Measurements from ENCODE around the gene GJC1. TPM values are rescaled to one million over a fixed set of nuclear protein-coding genes. Genes with fewer than 3 reads are reported as not detected.

The GJC1 gene
- polyA plus RNA-seq, 1 of the 3 experiments (the other 2 are of a cell fraction), result 15.2 TPM

DNA sequence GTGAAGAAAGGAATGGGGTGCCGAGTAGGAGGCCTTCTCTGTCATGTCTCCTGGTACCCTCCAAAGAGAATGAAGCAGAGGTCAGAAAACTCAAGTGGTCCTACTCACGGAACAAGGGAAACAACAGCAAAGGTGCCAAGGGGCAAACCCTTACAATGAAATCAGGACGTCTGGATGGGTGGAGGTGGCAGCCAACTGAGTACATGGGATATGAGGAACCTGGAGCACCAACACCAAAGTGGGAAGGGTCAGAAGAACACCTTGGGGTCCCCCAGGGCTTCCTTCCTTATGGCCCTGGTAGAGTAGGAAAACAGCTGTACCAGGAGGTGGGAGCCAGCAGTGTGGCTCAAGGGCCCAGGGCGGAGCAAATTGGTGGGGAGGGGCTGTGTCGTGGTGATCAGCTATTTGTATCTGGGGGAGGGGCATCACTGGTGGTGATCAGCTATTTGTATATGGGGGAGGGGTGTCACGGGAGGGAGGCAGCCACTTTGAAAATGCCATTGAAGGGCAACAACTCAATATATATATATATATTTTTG is 18.2 kb upstream of the GJC1 start:
- CTCF ChIA-PET, result interaction anchor here (1.2 to 17.4 kb wide), 3 partner anchors 12 to 71 kb away, joined by 3 to 202 read pairs (median 18); no protein-coding TSS in a partner anchor
- H3K79me2 ChIP-seq (ENCODE audit: insufficient read depth), result no peaks in the 10 kb centered on the region
- DNase-seq, result no peak
- H3K4me2 ChIP-seq, result no peak overlapping the region
- TF ChIP-seq MXI1 (IDR thresholded peaks at IDR 0.05; ENCODE audit: low read depth, low read length), result no peak
- TF ChIP-seq RXRA (IDR thresholded peaks at IDR 0.05; ENCODE audit: borderline replicate concordance, low read depth), result no peak
- no peak overlapping the region for H2AFZ ChIP-seq (ENCODE audit: low read depth)
- H3K9me3 ChIP-seq, result no peaks in the 10 kb centered on the region
- H3K27me3 ChIP-seq (ENCODE audit: insufficient read depth), result no peaks in the 10 kb centered on the region
- no peaks in the 10 kb centered on the region for H3K9me2 ChIP-seq
- H3K27ac ChIP-seq (ENCODE audit: low read depth in 2 of 2, low read length in 1 of 2), result no peak overlapping the region
- POLR2A ChIA-PET, result no interaction called here
- peaks cover 4% of the 10 kb centered on the region for H3F3A ChIP-seq (replicated peaks; ENCODE audit: insufficient read depth)
- no peak overlapping the region for H3K4me3 ChIP-seq (ENCODE audit: low read depth in 2 of 2, low read length in 1 of 2)
- 92% methylated on average over 6 of the region's 6 CpGs for WGBS (ENCODE audit: low lambda C conversion rate)
- peaks cover 15 to 28% of the 10 kb centered on the region in 2 experiments for H3K36me3 ChIP-seq (replicated peaks in 1 of 2; ENCODE audit: control insufficient read depth in 1 of 2, insufficient read depth in 2 of 2, low read length in 1 of 2)
- no peaks in the 10 kb centered on the region for H4K20me1 ChIP-seq (ENCODE audit: insufficient read depth)
- H3K4me1 ChIP-seq (ENCODE audit: control insufficient read depth in 1 of 2, insufficient read depth in 2 of 2, low read depth in 1 of 2, low read length in 1 of 2), result peaks cover 0 to 3% of the 10 kb centered on the region in 2 experiments; a peak in 1 of 4 replicates
- no peak overlapping the region for H3K9ac ChIP-seq

DNA sequence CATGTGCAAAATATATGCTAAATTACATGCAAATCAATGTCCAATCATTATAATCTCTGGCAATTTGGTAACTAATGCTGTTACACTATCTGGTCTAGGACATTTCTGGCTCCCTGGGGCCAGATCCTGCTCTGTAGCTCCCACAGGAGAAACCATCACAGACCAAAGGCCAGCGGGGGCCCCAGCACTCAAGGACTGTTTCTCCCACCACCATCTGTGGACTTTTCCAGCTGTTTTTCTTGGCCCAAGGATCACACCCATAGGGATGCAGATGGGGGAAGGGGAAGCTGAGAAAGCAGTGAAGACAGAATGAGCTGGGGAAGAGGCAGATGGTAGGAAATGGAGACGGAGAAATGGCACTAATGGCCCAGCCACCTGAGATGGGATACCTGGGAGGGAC is 17.5 kb upstream of the GJC1 start, which contains the start of gene HIGD1B:
Gene HIGD1B, plus strand, starts transcription at position 298 of the 400 bp plus-strand sequence. CDS start 270 bp downstream, outside the sequence.
- no peaks in the 10 kb centered on the region for H3K9me3 ChIP-seq
- H3F3A ChIP-seq (replicated peaks; ENCODE audit: insufficient read depth), result peaks cover 4% of the 10 kb centered on the region
- H4K20me1 ChIP-seq (ENCODE audit: insufficient read depth), result no peaks in the 10 kb centered on the region
- H3K9me2 ChIP-seq, result no peaks in the 10 kb centered on the region
- peaks cover 12 to 26% of the 10 kb centered on the region in 2 experiments for H3K36me3 ChIP-seq (replicated peaks in 1 of 2; ENCODE audit: control insufficient read depth in 1 of 2, insufficient read depth in 2 of 2, low read length in 1 of 2)
- TF ChIP-seq, protein P1, sequence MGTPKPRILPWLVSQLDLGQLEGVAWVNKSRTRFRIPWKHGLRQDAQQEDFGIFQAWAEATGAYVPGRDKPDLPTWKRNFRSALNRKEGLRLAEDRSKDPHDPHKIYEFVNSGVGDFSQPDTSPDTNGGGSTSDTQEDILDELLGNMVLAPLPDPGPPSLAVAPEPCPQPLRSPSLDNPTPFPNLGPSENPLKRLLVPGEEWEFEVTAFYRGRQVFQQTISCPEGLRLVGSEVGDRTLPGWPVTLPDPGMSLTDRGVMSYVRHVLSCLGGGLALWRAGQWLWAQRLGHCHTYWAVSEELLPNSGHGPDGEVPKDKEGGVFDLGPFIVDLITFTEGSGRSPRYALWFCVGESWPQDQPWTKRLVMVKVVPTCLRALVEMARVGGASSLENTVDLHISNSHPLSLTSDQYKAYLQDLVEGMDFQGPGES (IDR thresholded peaks at IDR 0.05; ENCODE audit: low read depth, low read length), result no peak
- TF ChIP-seq FOSL2 (IDR thresholded peaks at IDR 0.05; ENCODE audit: borderline replicate concordance, low read depth), result no peak
- TF ChIP-seq, protein P2, sequence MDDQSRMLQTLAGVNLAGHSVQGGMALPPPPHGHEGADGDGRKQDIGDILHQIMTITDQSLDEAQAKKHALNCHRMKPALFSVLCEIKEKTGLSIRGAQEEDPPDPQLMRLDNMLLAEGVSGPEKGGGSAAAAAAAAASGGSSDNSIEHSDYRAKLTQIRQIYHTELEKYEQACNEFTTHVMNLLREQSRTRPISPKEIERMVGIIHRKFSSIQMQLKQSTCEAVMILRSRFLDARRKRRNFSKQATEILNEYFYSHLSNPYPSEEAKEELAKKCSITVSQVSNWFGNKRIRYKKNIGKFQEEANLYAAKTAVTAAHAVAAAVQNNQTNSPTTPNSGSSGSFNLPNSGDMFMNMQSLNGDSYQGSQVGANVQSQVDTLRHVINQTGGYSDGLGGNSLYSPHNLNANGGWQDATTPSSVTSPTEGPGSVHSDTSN (IDR thresholded peaks at IDR 0.05), result no peak
- no peak for TF ChIP-seq RFX5 (IDR thresholded peaks at IDR 0.05; ENCODE audit: low read length)
- TF ChIP-seq GABPA (IDR thresholded peaks at IDR 0.05; ENCODE audit: low read depth), result no peak
- TF ChIP-seq TEAD4 (IDR thresholded peaks at IDR 0.05; ENCODE audit: borderline replicate concordance, insufficient read depth), result no peak
- no peak for TF ChIP-seq SMC3 (IDR thresholded peaks at IDR 0.05; ENCODE audit: low read depth, low read length)
- TF ChIP-seq TAF1 (IDR thresholded peaks at IDR 0.05; ENCODE audit: borderline replicate concordance, low read depth, low read length), result no peak
- TF ChIP-seq RAD21 (IDR thresholded peaks at IDR 0.05; ENCODE audit: low read length), result no peak
- no peak for TF ChIP-seq NFIC (IDR thresholded peaks at IDR 0.05; ENCODE audit: borderline replicate concordance)
- no peak within 1 kb of the TSS for H3K4me2 ChIP-seq
- no peaks in the 10 kb centered on the region for H3K79me2 ChIP-seq (ENCODE audit: insufficient read depth)
- peaks cover 0 to 3% of the 10 kb centered on the region in 2 experiments; a peak in 1 of 4 replicates for H3K4me1 ChIP-seq (ENCODE audit: control insufficient read depth in 1 of 2, insufficient read depth in 2 of 2, low read depth in 1 of 2, low read length in 1 of 2)
- DNase-seq, result no peak
- POLR2A ChIA-PET, result no interaction called here
- WGBS (ENCODE audit: low lambda C conversion rate), result 89% methylated on average over 2 of the region's 2 CpGs
- no peak within 1 kb of the TSS for H3K9ac ChIP-seq
- H2AFZ ChIP-seq (ENCODE audit: low read depth), result no peak within 1 kb of the TSS
- no peak within 1 kb of the TSS for H3K4me3 ChIP-seq (ENCODE audit: low read depth in 2 of 2, low read length in 1 of 2)
- CTCF ChIA-PET, result interaction anchor here (1.2 to 17.4 kb wide), 3 partner anchors 12 to 70 kb away, joined by 3 to 202 read pairs (median 6); no protein-coding TSS in a partner anchor
- no peak within 1 kb of the TSS for H3K27ac ChIP-seq (ENCODE audit: low read depth in 2 of 2, low read length in 1 of 2)
- H3K27me3 ChIP-seq (ENCODE audit: insufficient read depth), result no peaks in the 10 kb centered on the region
